ENCODE measurements around the gene PDCD1.
"Not testable (repeated sequence)": the region's sequence is repeated elsewhere in the genome, so short reads cannot be mapped to it uniquely, and the experiment has no call there.

PDCD1 gene

GRCh38 chr2:241823531-241824437, 34.9 kb downstream of the PDCD1 start:
- peak; percentile 11 for DNase-seq

GRCh38 chr2:241822264-241822623, 36.5 kb downstream of the PDCD1 start:
- DNase-seq = no peak

- no peak for DNase-seq
Observed at GRCh38 chr2:241821460-241822263, 37.0 kb downstream of the PDCD1 start.

GRCh38 chr2:241820625-241821384, 37.9 kb downstream of the PDCD1 start:
- DNase-seq = no peak

GRCh38 chr2:241819947-241820624, 38.6 kb downstream of the PDCD1 start:
- not testable (repeated sequence) for DNase-seq

GRCh38 chr2:241818943-241819270, 39.8 kb downstream of the PDCD1 start:
- DNase-seq = no peak

GRCh38 chr2:241818229-241818942, 40.3 kb downstream of the PDCD1 start:
- DNase-seq = no peak

- not testable (repeated sequence) for DNase-seq
Observed at GRCh38 chr2:241817821-241818215, 40.9 kb downstream of the PDCD1 start.

- no peak for DNase-seq
Observed at GRCh38 chr2:241817126-241817820, 41.4 kb downstream of the PDCD1 start.

GRCh38 chr2:241816431-241817121, 42.1 kb downstream of the PDCD1 start:
- DNase-seq = no peak

- DNase-seq = no peak
Observed at GRCh38 chr2:241815477-241816430, 42.9 kb downstream of the PDCD1 start.

- no peak for DNase-seq
Observed at GRCh38 chr2:241814643-241815476, 43.8 kb downstream of the PDCD1 start.

- no peak for DNase-seq
Observed at GRCh38 chr2:241814393-241814642, 44.4 kb downstream of the PDCD1 start.

GRCh38 chr2:241813644-241814392, 44.9 kb downstream of the PDCD1 start:
- DNase-seq = no peak

- DNase-seq = no peak
Observed at GRCh38 chr2:241812730-241813643, 45.7 kb downstream of the PDCD1 start.

GRCh38 chr2:241811952-241812729, 46.6 kb downstream of the PDCD1 start:
- no peak for DNase-seq

All from NCI-H69 (cell line).